Middle frontal gyrus (tissue), 1 donor: ENCODE data around the gene COL4A1.

Experiments
- DNase-seq: peaks from one replicate; pipeline ENCODE4 v3.0.0-alpha.2; 2015; ENCODE audit warnings: low spot score; ENCODE audit errors: extremely low spot score

The COL4A1 gene

DNA sequence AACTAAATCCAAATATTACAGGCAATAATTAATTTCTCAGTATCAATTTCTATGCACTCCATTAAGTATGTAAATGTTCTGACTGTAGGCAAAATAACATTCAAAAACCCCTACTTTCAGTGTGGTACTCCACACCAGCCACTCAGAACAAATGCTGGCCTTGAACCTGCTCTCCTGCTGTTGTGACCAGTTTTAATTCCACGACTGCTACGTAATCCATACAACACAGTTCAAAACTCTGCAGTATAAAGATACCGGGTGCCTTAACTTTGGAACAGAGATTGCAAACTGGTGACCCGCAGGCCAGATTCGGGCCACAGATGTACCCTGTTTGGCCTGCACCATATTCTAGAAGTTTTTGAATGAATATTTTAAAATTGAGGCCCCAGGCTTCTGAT lies 30.4 kb downstream of the COL4A1 start:
- DNase-seq, result no peak

GRCh38 chr13:110275931-110276552 lies 30.9 kb downstream of the COL4A1 start:
- no peak for DNase-seq

GRCh38 chr13:110274687-110275086 lies 32.3 kb downstream of the COL4A1 start:
- DNase-seq, result no peak

DNA sequence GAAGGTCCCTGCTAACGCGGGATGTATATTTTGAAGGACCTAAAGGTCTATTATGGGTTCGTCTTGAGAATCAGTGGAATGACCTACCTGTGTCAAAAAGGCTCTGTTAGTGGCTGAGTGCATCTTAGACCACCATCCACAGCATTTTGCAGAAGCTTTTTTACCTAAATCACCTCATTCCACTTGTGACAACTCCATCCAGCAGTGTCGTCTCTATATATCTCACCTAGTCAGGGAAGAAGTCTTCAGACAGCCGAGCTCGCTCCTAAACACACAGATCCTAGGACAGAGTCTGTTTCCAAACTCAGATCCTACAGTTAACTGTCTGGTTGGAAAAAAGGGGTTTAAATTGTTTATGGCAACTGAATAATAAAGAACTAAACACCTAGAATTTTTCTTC lies 33.7 kb downstream of the COL4A1 start:
- DNase-seq, result no peak

DNA sequence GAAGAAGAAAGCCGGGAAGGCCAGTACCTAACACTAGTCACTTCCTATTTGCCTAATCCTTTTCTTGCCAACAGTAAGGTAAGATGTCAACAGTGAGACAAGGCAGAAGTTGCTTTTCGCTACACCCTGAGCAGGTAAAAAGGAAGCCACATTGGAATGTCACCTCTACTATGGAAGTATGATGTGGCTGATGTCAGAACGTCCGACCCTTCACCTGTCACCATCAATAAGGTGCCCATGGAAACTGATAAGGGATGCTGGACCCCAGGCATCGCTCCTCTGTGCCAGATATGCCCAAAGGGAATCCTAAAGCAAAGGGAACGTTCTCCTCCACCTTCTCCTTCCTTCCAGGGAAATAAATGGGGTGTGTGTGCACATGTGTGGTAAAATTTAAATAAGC lies 34.3 kb downstream of the COL4A1 start:
- DNase-seq, result no peak

DNA sequence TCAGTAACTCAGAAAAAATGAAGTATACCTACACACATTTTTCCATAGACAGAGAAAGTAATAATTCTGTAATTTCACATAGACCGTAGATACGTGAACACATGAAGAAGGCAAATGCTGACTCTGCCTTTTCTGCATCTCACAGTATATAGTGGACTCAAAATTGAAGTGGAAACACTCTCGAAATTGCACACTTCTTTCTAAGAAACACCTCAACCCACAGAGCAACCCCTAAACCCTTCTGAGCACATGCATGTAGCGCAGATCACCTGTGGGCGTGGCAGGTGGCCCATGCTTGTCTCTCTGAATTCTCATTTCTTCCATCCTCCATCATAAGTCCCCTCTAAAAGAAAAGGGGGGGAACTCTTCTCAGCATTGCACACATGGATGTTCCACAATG lies 34.7 kb downstream of the COL4A1 start:
- no peak for DNase-seq

DNA sequence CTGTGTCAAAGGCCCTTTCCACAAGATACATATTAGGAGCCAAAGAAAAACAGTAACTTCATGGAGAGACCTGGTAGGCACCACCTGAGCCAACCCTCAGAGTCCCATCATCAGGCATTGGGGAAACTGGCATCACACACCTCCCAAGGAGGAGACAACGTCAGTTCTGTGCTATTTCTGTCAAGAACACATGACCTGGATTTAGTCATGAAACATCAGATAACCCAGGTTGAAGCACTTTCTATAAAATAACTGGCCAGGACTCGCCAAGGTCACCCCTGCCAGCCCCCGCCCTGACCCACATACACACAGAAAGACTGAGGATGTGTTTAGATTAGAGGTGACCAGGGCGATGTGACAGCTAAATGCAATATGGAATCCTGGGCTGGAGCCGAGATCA lies 35.6 kb downstream of the COL4A1 start:
- no peak for DNase-seq

DNA sequence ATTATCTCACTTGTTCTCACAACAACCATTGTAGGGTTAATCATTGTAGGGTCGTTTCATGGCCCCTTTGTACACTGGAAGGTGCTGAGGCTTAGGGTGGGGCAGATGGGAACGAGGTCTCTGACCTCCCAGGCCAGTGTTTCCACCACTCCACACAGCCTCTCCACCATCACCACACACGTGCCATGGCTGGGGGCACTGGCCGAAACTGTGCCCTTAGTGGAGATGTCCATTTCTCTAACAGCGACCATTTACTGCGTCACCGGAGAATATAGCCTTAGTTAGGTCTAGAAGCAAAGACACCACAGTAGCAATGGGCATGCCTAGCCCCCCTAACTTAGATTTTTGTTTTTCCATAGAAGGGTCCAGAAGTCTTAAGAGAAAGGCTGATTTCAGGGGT lies 36.5 kb downstream of the COL4A1 start:
- DNase-seq, result no peak

GRCh38 chr13:110269509-110270185 lies 37.3 kb downstream of the COL4A1 start:
- no peak for DNase-seq

DNA sequence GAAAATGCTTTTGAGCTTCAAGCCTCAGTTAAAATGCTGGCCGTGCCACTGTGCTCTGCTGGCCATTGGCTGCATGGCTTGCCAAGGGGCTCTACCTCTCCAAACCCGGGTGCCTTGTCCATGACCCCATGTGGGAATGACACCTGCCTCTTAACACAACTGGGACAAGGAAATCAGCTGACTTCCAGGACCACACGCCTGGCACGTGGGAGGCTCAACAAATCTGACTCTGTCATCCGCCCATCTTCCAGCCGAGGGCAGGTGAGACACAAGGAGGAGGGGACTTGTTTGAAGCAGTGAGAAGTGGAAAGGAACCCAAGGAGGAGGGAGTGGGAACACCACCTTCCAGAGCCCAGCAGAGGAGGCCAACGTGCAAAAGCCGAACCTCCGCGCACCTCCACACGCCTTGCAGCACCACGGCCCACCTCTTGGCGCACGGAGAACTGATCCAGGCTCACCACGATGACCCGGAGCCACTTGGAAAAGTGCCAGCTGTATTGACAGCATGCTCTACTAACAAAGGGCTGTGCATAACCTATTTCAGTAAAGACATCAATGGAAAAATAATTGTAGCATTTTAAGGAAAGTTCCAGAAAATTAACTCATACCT lies 38.3 kb downstream of the COL4A1 start:
- DNase-seq, result no peak

- DNase-seq, result no peak
Measured at GRCh38 chr13:110268061-110268460, 38.9 kb downstream of the COL4A1 start.

GRCh38 chr13:110266983-110267382 lies 40.0 kb downstream of the COL4A1 start:
- no peak for DNase-seq

DNA sequence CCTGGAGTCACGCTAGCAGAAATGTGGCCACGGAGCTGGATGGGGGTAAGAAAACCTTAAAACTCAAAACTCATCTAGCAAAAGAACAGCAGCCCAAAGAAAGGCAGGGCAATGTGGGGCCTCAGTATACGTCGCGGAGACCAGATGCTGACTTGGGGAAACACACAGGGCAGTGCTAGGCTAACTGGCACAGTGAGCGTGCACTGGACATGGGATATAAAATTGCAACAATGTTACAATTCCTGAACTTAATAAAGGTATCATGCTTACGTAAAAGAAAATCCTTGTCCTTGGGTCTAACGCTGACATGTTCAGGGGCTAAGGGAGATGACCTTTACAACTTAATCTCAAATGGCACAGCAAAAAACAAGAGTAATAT lies 40.5 kb downstream of the COL4A1 start:
- no peak for DNase-seq

- DNase-seq, result no peak
Measured at GRCh38 chr13:110265682-110266430, 41.1 kb downstream of the COL4A1 start.

GRCh38 chr13:110265341-110265681 lies 41.6 kb downstream of the COL4A1 start:
- no peak for DNase-seq

DNA sequence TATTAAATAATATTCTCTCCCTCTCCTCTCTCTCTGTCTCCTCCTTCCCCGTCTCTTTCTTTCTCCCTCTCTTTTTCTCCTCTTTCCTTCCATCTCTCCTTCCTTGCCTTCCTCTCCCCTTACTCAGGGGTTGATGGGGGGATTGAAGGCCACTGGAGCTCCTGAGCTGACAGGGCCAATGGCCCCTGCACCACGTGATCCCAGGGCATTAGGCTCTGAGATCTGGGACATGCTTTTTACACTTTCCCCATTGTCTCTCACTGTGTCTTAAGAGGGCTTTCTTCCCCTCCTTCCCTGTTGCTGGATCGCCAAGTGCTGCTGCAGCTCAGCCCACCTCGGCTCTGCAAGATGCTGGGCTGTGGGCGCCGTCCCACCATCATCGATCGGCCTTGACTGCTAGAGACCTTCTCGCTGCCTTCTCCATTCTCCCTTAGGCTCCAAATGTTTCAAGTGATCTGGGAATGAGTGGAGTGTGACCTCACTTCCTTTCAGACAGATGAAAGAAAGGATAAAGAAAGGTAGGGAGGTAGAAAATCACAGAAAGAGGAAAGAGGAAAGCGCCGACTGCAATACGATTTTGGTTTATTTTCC lies 42.2 kb downstream of the COL4A1 start:
- no peak for DNase-seq

DNA sequence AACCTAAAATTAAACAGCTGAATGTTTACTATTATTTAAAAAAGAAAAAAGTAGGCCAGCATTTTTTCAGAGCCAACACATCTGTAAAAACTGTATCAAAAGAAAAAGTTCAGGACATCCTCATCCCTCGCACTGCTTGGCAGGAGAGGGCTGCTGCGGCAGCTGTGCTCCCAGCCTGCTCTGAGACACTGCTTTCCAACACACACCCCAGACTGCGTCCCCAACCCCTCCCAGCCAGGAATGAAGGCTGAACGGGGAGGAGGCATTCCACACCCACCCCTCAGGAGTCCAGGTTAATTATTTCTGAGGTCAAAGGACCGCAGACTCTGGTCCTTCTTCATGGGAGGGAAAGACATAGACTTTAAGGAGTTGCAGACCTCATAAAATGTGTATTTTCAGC lies 43.1 kb downstream of the COL4A1 start:
- no peak for DNase-seq

DNA sequence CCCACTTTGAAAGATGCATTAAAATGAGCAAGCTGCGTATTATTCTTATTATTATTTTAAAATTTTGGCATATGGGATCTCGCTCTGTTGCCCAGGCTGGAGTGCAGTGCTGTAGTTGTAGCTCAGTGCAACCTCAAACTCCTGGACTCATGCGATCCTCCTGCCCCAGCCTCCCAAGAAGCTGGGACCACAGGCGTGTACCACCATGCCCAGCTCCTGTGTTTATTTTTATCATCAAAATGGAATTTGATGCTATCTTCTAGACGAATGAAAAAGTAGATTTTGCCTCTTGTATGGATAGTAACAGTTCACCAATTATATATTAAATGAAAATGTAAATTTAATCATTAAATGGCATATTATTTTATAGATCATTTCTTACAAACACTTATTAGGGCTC lies 43.6 kb downstream of the COL4A1 start:
- DNase-seq, result no peak

DNA sequence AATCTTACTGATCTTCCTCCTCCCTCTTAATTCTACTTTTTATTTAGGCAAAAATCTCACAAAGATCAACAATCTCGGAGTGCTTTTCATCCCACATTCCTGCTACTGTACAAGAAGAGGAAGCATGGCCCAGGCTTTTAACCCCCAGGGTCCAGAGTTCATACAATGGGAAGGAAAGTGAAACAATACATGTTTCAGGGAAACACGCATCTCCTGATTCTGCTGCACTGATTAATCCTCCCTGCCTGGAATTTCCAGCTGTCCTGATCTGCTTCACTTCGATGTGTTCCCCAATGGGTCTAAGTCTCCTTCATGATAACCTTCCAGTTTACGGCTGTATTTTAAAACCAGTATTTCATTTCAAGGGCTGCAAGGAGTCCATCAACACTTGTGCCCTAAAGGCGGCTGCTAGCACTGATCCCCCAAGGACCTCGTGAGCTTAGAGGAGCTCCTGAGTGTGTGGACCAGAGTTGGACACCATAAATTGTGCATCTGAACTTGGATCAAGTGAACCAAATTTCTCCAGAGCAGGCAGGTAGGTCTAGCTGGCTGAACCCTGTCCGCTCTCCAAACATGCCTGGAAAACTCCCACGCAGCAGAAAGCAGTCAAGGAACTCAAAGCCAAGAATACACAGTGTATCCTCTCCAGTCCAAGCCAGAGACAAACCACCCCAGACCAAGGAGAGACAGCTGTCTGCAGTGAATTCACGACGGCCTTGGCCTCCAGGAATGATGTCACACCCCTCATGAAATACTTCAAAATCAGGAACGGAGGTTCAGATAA lies 44.3 kb downstream of the COL4A1 start:
- DNase-seq, result no peak

DNA sequence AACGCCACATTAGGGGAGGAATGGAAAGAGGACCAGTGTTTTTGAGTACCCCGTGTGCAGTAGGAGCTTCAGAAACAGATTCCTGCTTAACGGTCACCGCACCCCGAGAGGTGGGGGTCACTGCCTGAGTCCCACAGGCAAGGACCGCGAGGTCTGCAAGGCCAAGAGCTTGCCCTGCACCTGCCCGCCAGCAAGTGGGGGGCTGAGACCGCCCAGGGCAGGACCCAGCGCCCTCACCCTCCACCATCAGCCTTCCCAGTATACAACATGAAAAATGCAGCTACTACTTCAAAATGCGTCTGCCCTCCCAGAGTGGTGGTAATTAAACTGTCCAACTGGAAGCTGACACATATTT lies 44.9 kb downstream of the COL4A1 start:
- DNase-seq, result no peak
